GM18861 (cell line): Measurements from ENCODE around the gene MEF2D.

Experiments used
- ATAC-seq: cut with Tn5 transposase; IDR thresholded peaks from one replicate; pipeline ENCODE4 v1.9.1; 2021; ENCODE audit not compliant: unreplicated experiment

The MEF2D gene

GRCh38 chr1:156430866-156431265 lies 69.7 kb downstream of the MEF2D start:
- no peak for ATAC-seq

GRCh38 chr1:156430303-156430702 lies 70.3 kb downstream of the MEF2D start:
- ATAC-seq: no peak

- ATAC-seq: no peak
Observed at GRCh38 chr1:156429313-156430060, 71.1 kb downstream of the MEF2D start.

- ATAC-seq: no peak
Observed at GRCh38 chr1:156428746-156429288, 71.8 kb downstream of the MEF2D start.

GRCh38 chr1:156427957-156428356 lies 72.6 kb downstream of the MEF2D start:
- no peak for ATAC-seq

- ATAC-seq: no peak
Observed at GRCh38 chr1:156425943-156426342, 74.6 kb downstream of the MEF2D start.

- no peak for ATAC-seq
Observed at GRCh38 chr1:156424806-156425432, 75.7 kb downstream of the MEF2D start.

GRCh38 chr1:156423422-156424352 lies 76.9 kb downstream of the MEF2D start:
- ATAC-seq: no peak

GRCh38 chr1:156422602-156423091 lies 77.9 kb downstream of the MEF2D start:
- ATAC-seq: no peak

GRCh38 chr1:156421939-156422601 lies 78.5 kb downstream of the MEF2D start:
- ATAC-seq: no peak

GRCh38 chr1:156421062-156421938 lies 79.3 kb downstream of the MEF2D start:
- ATAC-seq: peak; percentile 65

- no peak for ATAC-seq
Observed at GRCh38 chr1:156420205-156421061, 80.1 kb downstream of the MEF2D start.

- ATAC-seq: no peak
Observed at GRCh38 chr1:156419854-156420204, 80.7 kb downstream of the MEF2D start.

- ATAC-seq: no peak
Observed at GRCh38 chr1:156418416-156419070, 82.0 kb downstream of the MEF2D start.

- no peak for ATAC-seq
Observed at GRCh38 chr1:156417401-156418020, 83.1 kb downstream of the MEF2D start.

- ATAC-seq: no peak
Observed at GRCh38 chr1:156416993-156417392, 83.6 kb downstream of the MEF2D start.

GRCh38 chr1:156414461-156415064 lies 86.0 kb downstream of the MEF2D start:
- ATAC-seq: no peak
